ELR (cell line): Measurements from ENCODE around the gene PRSS35.
"Not testable (repeated sequence)": the region's sequence is repeated elsewhere in the genome, so short reads cannot be mapped to it uniquely, and the experiment has no call there.

Experiments
- DNase-seq: peaks from one replicate; pipeline ENCODE4 v3.0.0-alpha.2; 2015; ENCODE audit warnings: low read depth

The PRSS35 gene

GRCh38 chr6:83518816-83519480, 6.6 kb downstream of the PRSS35 start:
- peak; percentile 41 for DNase-seq

- DNase-seq = peak; percentile 66
These were observed 23.8 kb downstream of the PRSS35 start for GRCh38 chr6:83536034-83536646.

- no peak for DNase-seq
These were observed 24.6 kb downstream of the PRSS35 start for GRCh38 chr6:83536647-83537589.

- DNase-seq = no peak
These were observed 27.3 kb downstream of the PRSS35 start for GRCh38 chr6:83539678-83540077.

GRCh38 chr6:83546636-83547035, 34.3 kb downstream of the PRSS35 start:
- DNase-seq = peak; percentile 56

GRCh38 chr6:83550482-83550881, 38.1 kb downstream of the PRSS35 start:
- DNase-seq = not testable (repeated sequence)

GRCh38 chr6:83551748-83552147, 39.4 kb downstream of the PRSS35 start:
- DNase-seq = not testable (repeated sequence)

- DNase-seq = no peak
These were observed 44.5 kb downstream of the PRSS35 start for GRCh38 chr6:83556871-83557270.

- no peak for DNase-seq
These were observed 46.6 kb downstream of the PRSS35 start for GRCh38 chr6:83558975-83559374.

- not testable (repeated sequence) for DNase-seq
These were observed 59.4 kb downstream of the PRSS35 start for GRCh38 chr6:83571663-83572185.

- no peak for DNase-seq
These were observed 62.4 kb downstream of the PRSS35 start for GRCh38 chr6:83574783-83575182.
